GM21526 (cell line): ENCODE measurements around the gene ALG12.
"Not testable (repeated sequence)": the region's sequence is repeated elsewhere in the genome, so short reads cannot be mapped to it uniquely, and the experiment has no call there.

Source experiments
- ATAC-seq: cut with Tn5 transposase; IDR thresholded peaks from one replicate; pipeline ENCODE4 v1.9.1; 2021; ENCODE audit warnings: moderate library complexity; ENCODE audit not compliant: unreplicated experiment, low FRiP score

ALG12 gene

DNA sequence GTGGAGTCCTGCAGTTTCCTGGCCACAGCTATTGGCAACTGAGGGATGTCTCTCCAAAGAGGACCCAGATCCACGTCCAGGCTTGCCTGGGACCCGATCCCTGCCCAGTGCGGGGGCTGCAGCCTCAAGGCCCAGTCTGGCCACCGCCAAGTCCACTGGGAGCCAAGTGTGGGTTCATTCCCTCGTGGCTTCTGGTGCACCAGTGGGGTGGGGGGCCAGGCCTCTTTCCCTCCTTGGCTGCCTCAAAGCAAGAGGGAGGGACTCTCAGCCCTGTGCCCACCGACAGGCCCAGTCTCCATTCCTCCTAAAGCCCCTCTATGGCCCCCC lies 29.0 kb upstream of the ALG12 start:
- ATAC-seq = no peak

- no peak for ATAC-seq
These were observed 28.5 kb upstream of the ALG12 start for GRCh38 chr22:49946612-49947295.

- ATAC-seq = not testable (repeated sequence)
These were observed 27.0 kb upstream of the ALG12 start for GRCh38 chr22:49945042-49945794.

DNA sequence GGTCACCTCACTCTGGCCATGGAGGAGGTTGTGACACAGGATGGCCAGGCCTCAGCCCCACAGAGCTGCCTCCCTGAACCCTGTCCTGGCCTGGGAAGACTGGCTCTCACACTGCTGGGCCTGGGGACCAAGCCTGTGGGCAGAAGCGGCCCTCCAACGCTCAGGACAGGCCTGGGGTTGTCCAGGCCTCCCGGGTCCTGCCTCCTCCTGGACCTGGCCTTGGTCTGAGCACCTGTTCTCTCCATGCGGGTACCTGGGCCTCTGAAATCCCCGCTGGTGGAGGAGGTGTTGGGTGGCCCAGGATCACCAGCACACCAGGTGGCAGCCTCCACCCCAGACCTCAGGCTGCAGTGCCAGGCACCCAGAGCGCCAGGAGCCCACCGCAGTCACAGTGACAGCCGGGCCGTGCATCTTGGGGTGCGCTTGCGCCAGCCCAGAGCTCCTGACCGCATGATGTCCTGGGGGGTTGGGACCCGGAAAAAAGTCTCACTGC lies 26.2 kb upstream of the ALG12 start:
- ATAC-seq = no peak

- no peak for ATAC-seq
These were observed 25.6 kb upstream of the ALG12 start for GRCh38 chr22:49943771-49944398.

- ATAC-seq = no peak
These were observed 25.1 kb upstream of the ALG12 start for GRCh38 chr22:49943405-49943765.

DNA sequence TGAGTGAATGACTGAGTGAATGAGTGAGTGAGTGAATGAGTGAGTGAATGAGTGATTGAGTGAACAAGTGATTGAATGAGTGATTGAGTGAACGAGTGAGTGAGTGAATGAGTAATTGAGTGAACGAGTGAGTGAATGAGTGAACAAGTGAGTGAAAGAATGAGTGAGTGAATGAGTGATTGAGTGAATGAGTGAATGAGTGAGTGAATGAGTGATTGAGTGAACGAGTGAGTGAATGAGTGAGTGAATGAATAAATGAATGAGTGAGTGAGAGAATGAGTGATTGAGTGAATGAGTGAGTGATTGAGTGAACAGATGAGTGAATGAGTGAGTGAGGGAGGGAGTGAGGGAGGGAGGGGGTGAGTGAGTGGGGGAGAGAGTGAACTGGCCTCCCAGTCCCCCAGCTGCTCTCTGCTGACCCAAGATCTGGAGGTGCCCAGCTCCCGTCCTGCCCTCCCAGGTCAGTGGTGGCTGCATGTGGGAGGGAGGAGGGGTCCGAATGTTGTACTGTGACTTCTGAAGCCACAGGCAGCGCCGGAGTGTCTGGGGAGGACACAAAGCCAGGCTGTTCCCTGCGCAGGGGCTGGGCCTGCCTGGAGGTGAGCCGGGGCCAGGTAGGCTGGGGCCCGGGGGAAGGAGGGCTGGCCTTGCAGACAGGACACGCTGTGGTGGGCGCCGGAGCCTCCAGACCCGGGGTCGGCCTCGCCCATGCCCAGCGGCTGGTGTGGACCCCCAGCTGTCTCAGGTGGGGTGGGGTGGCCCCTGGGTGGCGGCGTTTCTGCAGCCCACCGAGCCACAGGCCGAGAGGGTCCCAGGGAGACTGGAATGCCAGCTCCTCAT lies 24.5 kb upstream of the ALG12 start:
- ATAC-seq = no peak

- ATAC-seq = no peak
These were observed 23.5 kb upstream of the ALG12 start for GRCh38 chr22:49941507-49942316.

GRCh38 chr22:49938565-49939136 lies 20.4 kb upstream of the ALG12 start:
- no peak for ATAC-seq

- no peak for ATAC-seq
These were observed 19.7 kb upstream of the ALG12 start for GRCh38 chr22:49937758-49938564.

- ATAC-seq = no peak
These were observed 18.9 kb upstream of the ALG12 start for GRCh38 chr22:49936973-49937757.

GRCh38 chr22:49936018-49936972 lies 18.1 kb upstream of the ALG12 start:
- ATAC-seq = peak; percentile 50

DNA sequence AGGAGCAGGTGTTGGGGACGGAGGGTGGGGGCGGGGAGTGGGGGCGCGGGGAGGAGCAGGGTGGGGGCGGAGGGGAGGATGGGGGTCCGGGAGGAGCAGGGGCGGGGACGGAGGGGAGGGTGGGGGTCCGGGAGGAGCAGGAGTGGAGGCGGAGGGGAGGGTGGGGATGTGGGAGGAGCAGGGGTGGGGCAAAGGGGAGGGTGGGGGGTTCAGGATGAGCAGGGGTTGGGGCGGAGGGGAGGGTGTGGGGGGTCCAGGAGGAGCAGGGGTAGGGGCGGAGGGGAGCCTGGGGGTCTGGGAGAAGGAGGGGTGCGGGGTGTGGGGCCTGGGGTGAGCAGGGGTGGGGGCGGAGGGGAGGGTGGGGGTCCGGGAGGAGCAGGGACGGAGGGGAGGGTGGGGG lies 17.3 kb upstream of the ALG12 start:
- ATAC-seq = no peak

- no peak for ATAC-seq
These were observed 16.8 kb upstream of the ALG12 start for GRCh38 chr22:49934891-49935557.

- ATAC-seq = no peak
These were observed 16.1 kb upstream of the ALG12 start for GRCh38 chr22:49934160-49934890.
